A549 (cell line): ENCODE data around the gene TRDN.

Experiments
- CHD2 ChIP-seq: fragments of 150-350 bp; IDR thresholded peaks from 2 replicates; pipeline ENCODE4 v1.6.1; 2014; ENCODE audit warnings: low read length; ENCODE audit not compliant: partially characterized antibody
- ESRRA ChIP-seq: fragments of 150-350 bp; IDR thresholded peaks from 2 replicates; pipeline ENCODE4 v1.6.1; 2014; ENCODE audit warnings: mild to moderate bottlenecking, low read length, borderline replicate concordance
- MAFK ChIP-seq: fragments of 450-650 bp; IDR thresholded peaks from 2 replicates; pipeline ENCODE4 v1.6.1; 2014; ENCODE audit not compliant: partially characterized antibody
- MAX ChIP-seq: IDR thresholded peaks from 2 replicates; pipeline ENCODE4 v1.6.1; 2012
- POLR2AphosphoS2 ChIP-seq: conservative IDR thresholded peaks from 2 replicates; pipeline ENCODE4 v1.6.1; 2012; ENCODE audit warnings: low read length, improper control_type of control experiment, inconsistent platforms
- USF2 ChIP-seq: fragments of 450-650 bp; IDR thresholded peaks from 2 replicates; pipeline ENCODE4 v1.6.1; 2014; ENCODE audit warnings: antibody characterized with exemption
- ZNF302 ChIP-seq: fragments of 250-450 bp; sonication (Bioruptor Pico); IDR thresholded peaks from 2 replicates; pipeline ENCODE4 v1.9.0; 2021; ENCODE audit warnings: inconsistent platforms, mild to moderate bottlenecking, moderate library complexity
- TF ChIP-seq, protein P1 (sequence below): fragments of >200 bp; sonication (Bioruptor Twin); formaldehyde crosslinking; IDR thresholded peaks from 3 replicates; pipeline ENCODE4 v1.5.1; 2016

DNA sequence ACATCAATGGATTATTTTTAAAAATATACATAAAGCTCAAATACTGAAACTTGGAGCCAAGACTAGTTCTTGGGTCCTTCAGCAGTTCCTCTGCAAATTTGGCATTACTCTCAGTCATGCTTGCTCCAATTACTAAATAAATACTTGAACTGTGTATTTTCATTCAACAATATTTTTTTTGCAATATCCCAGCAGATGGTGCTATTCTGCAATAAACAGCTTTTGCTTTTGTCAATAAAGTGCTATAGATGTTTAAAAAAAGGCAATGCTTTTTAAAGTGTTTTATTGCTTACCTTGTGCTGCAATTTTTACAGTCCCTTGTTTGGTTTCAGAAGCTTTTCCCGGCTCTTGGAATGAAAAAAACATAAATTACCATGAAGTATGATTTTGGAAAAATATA lies 243.4 kb downstream of the TRDN start:
- TF ChIP-seq, protein P1, sequence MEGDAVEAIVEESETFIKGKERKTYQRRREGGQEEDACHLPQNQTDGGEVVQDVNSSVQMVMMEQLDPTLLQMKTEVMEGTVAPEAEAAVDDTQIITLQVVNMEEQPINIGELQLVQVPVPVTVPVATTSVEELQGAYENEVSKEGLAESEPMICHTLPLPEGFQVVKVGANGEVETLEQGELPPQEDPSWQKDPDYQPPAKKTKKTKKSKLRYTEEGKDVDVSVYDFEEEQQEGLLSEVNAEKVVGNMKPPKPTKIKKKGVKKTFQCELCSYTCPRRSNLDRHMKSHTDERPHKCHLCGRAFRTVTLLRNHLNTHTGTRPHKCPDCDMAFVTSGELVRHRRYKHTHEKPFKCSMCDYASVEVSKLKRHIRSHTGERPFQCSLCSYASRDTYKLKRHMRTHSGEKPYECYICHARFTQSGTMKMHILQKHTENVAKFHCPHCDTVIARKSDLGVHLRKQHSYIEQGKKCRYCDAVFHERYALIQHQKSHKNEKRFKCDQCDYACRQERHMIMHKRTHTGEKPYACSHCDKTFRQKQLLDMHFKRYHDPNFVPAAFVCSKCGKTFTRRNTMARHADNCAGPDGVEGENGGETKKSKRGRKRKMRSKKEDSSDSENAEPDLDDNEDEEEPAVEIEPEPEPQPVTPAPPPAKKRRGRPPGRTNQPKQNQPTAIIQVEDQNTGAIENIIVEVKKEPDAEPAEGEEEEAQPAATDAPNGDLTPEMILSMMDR: peak; percentile 30; the same call in 2 of the 3 replicates
- no peak for TF ChIP-seq MAX
- no peak for TF ChIP-seq CHD2
- no peak for TF ChIP-seq POLR2AphosphoS2
- no peak for TF ChIP-seq ESRRA
- TF ChIP-seq USF2: no peak
- TF ChIP-seq MAFK: no peak
- TF ChIP-seq ZNF302 (CRISPR knock-in tag): no peak
